Measurements from ENCODE around the gene ABHD14A. TPM values are rescaled to one million over a fixed set of nuclear protein-coding genes. Genes with fewer than 3 reads are reported as not detected.
A peak's percentile ranks its signal among the peaks of the same experiment; 100 is the strongest.

The ABHD14A gene
- total RNA-seq, 4 donors from 2014 or later = 10.0 to 22.3 (median 15.8) TPM

DNA sequence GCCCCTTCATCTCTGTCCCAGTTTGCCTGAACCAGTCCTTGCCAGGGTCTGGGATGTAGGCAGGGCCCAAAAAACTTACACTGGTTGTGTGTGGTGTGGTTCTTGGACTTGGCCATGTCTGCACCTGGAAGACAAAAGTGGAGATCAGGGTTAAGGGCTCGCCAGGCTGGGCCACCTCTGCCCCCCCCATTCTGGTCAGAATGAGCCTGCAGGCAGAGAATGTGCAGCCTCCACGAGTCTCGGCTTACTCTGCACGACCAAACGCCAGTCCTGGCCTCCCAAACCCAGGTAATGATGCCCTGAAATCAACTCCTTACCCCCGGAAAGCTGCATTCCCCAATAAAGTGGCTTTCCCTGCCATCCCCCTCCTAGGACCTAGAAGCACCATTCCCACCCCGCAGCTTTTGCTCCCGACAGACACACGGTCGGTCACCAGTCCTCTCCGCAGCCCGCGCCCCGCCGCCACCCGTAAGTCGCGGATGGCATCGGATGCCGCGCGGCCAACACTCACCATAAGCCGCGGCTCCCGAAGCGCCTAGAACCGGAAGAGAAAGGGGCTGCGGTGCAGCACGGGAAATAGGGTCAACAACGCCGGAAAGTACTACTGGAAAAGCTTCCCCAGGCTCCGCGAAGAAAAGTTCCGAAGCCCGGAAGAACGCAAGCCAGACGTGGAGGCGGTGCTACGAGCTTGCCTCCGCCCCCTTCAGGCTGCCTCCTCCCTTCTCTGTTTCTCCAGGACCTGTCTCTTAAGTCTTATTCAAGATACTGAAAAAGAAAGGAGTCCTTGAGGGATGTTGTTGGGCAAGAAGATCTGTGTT is 20.7 kb downstream of the ABHD14A start, which contains the start of gene RPL29:
RPL29 (minus strand) TSS at position 550 of the 818 bp plus-strand sequence; CDS start at position 116, 434 bp downstream.
- Histone ChIP-seq H3K27me3 (peaks cover 0 to 27% (median 0%) of the 10 kb centered on the region in 4 donors), H3K4me1 (peaks cover 12 to 47% (median 32%) of the 10 kb centered on the region in 4 donors), H3K9me3 (no peaks in the 10 kb centered on the region), H3K4me3 (peak within 1 kb of the TSS; percentile 59 to 87 (median 70)), H3K27ac (replicated peaks in 1 of 4) (peak within 1 kb of the TSS; percentile 78 to 88 (median 84)), H3K36me3 (peaks cover 23 to 39% (median 36%) of the 10 kb centered on the region in 4 donors)
- DNase-seq (ENCODE audit: extremely low spot score) = peak; percentile 97
- TF ChIP-seq POLR2A (IDR thresholded peaks at IDR 0.05; ENCODE audit: low read depth) = peak; percentile 69
- peak; percentile 92 to 97 for TF ChIP-seq POLR2AphosphoS5 (IDR thresholded peaks at IDR 0.05)
- no peak for TF ChIP-seq EP300 (IDR thresholded peaks at IDR 0.05)
- TF ChIP-seq, protein P1, sequence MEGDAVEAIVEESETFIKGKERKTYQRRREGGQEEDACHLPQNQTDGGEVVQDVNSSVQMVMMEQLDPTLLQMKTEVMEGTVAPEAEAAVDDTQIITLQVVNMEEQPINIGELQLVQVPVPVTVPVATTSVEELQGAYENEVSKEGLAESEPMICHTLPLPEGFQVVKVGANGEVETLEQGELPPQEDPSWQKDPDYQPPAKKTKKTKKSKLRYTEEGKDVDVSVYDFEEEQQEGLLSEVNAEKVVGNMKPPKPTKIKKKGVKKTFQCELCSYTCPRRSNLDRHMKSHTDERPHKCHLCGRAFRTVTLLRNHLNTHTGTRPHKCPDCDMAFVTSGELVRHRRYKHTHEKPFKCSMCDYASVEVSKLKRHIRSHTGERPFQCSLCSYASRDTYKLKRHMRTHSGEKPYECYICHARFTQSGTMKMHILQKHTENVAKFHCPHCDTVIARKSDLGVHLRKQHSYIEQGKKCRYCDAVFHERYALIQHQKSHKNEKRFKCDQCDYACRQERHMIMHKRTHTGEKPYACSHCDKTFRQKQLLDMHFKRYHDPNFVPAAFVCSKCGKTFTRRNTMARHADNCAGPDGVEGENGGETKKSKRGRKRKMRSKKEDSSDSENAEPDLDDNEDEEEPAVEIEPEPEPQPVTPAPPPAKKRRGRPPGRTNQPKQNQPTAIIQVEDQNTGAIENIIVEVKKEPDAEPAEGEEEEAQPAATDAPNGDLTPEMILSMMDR (IDR thresholded peaks at IDR 0.05) = peak; percentile 9 to 58 (median 55)
- intact Hi-C loops (cut with DNase I) = loop anchor here (1.0 kb wide), 1 partner anchor 53 kb away; the partner anchor contains the start of gene PARP3
- WGBS = under 1% methylated on average over 21 of the region's 40 CpGs

DNA sequence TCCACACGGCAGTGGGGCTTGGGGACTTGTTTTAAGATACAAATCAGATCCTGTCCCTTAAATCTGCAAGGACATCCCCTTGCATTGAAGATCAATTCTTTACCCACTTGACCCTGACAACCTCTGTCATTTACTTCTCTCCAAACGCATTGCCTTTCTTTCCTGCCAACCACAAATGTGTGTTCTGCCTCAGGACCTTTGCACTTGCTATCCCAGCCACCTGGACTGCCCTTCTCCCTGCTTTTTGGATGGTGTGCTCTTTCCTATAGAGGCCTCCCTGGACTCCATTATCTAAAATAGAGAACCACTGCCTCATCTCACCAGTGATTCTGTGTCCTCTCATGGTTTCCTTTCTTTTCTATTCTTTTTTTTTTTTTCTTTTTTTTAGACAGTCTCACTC is 22.3 kb downstream of the ABHD14A start:
- TF ChIP-seq POLR2AphosphoS5 (IDR thresholded peaks at IDR 0.05) (no peak), EP300 (IDR thresholded peaks at IDR 0.05) (no peak), POLR2A (IDR thresholded peaks at IDR 0.05; ENCODE audit: low read depth) (no peak)
- TF ChIP-seq, protein P1 (IDR thresholded peaks at IDR 0.05) = no peak
- DNase-seq (ENCODE audit: extremely low spot score) = no peak
- intact Hi-C loops (cut with DNase I) = no loop called here
- H3K9me3 ChIP-seq = no peaks in the 10 kb centered on the region
- H3K36me3 ChIP-seq = peaks cover 23 to 28% (median 28%) of the 10 kb centered on the region in 4 donors
- H3K27ac ChIP-seq (replicated peaks in 1 of 4) = no peak overlapping the region
- 58% methylated on average over 2 of the region's 2 CpGs for WGBS
- H3K4me1 ChIP-seq = peaks cover 12 to 42% (median 37%) of the 10 kb centered on the region in 4 donors
- H3K27me3 ChIP-seq = peaks cover 0 to 31% (median 0%) of the 10 kb centered on the region in 4 donors
- no peak overlapping the region for H3K4me3 ChIP-seq

DNA sequence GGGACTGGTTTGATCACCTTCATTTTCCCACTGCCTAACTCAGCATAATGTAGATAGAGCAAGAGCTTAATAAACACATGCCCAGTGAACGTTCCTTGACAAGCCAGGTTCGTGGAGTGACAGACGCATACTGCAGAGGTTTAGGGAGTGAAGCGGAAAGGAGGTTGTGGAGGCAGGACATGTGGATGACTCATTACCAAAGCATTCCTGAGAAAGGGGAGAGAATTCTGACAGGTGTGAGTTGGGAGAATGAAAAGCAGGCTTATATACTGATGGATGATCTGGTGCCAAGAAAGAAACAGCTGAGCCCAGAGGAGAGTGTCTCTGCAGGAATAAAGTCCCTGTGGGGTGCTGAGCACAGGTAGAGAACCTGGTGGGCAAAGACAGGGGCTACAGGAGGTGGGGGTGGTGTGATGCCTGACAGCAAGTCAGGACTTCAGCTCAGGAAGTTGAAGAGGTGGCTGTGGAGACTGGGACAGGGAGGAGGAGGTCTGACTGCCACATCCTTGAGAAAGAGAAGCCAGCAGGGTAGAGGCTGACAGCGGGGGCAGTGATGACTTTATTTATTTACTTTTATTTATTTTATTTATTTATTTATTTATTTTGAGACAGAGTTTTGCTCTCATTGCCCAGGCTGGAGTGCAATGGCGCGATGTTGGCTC is 23.2 kb downstream of the ABHD14A start:
- no peak for TF ChIP-seq EP300 (IDR thresholded peaks at IDR 0.05)
- no peak for TF ChIP-seq POLR2AphosphoS5 (IDR thresholded peaks at IDR 0.05)
- TF ChIP-seq, protein P1 (IDR thresholded peaks at IDR 0.05) = no peak
- TF ChIP-seq POLR2A (IDR thresholded peaks at IDR 0.05; ENCODE audit: low read depth) = no peak
- intact Hi-C loops (cut with DNase I) = no loop called here
- 55% methylated on average over 7 of the region's 7 CpGs for WGBS

DNA sequence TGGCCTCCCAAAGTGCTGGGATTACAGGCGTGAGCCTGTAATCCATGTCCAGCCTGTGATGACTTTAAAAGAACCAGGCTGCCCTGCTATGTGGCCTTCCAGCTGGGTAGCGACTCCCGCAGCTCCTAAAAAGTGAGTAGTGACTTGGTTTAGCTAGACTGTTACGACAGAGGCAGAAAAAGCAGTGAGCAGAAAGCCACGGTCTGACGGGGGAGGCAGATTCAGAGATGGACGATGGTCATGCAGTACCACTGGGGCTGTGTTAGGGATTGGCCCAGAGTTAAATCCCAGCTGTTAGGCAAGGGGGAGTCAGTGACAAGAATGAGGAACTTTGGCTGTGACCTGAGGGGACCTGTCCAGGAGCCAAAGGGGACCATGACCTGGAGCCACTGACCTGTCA is 23.9 kb downstream of the ABHD14A start:
- no peak overlapping the region for H3K27ac ChIP-seq (replicated peaks in 1 of 4)
- intact Hi-C loops (cut with DNase I) = no loop called here
- peaks cover 0 to 31% (median 0%) of the 10 kb centered on the region in 4 donors for H3K27me3 ChIP-seq
- no peak for DNase-seq (ENCODE audit: extremely low spot score)
- WGBS = 65% methylated on average over 7 of the region's 7 CpGs
- no peaks in the 10 kb centered on the region for H3K9me3 ChIP-seq
- peaks cover 9 to 13% (median 12%) of the 10 kb centered on the region in 4 donors for H3K36me3 ChIP-seq
- TF ChIP-seq, protein P1 (IDR thresholded peaks at IDR 0.05) = no peak
- TF ChIP-seq POLR2A (IDR thresholded peaks at IDR 0.05; ENCODE audit: low read depth) = no peak
- no peak for TF ChIP-seq EP300 (IDR thresholded peaks at IDR 0.05)
- TF ChIP-seq POLR2AphosphoS5 (IDR thresholded peaks at IDR 0.05) = no peak
- H3K4me1 ChIP-seq = peaks cover 12 to 28% (median 27%) of the 10 kb centered on the region in 4 donors
- no peak overlapping the region for H3K4me3 ChIP-seq

More for the DNA sequence above, 23.2 kb downstream of the ABHD14A start:
- H3K36me3 ChIP-seq = peaks cover 15 to 20% (median 19%) of the 10 kb centered on the region in 4 donors
- H3K27ac ChIP-seq (replicated peaks in 1 of 4) = no peak overlapping the region
- H3K27me3 ChIP-seq = peaks cover 0 to 31% (median 0%) of the 10 kb centered on the region in 4 donors
- DNase-seq (ENCODE audit: extremely low spot score) = no peak
- peaks cover 12 to 34% (median 33%) of the 10 kb centered on the region in 4 donors for H3K4me1 ChIP-seq
- no peaks in the 10 kb centered on the region for H3K9me3 ChIP-seq
- H3K4me3 ChIP-seq = no peak overlapping the region

Measured in esophagus muscularis mucosa (tissue), 4 donors.